Suprapubic skin (tissue), 4 donors: ENCODE measurements around the gene DNAH12.

Experiments
- EP300 ChIP-seq: sonication (generic); formaldehyde crosslinking; IDR thresholded peaks from one replicate; pipeline ENCODE4 v1.6.1; 2017; ENCODE audit warnings: antibody characterized with exemption
- POLR2A ChIP-seq, 2 donors: fragments of 450-650 bp; IDR thresholded peaks; one replicate each; pipeline ENCODE4 v1.6.1; 2017; ENCODE audit warnings: antibody characterized with exemption in 2 of 2, mild to moderate bottlenecking in 2 of 2, moderate library complexity in 2 of 2
- POLR2AphosphoS5 ChIP-seq, 3 donors: sonication (generic); formaldehyde crosslinking; IDR thresholded peaks; one replicate each; pipeline ENCODE4 v1.6.1; 2017; ENCODE audit warnings: antibody characterized with exemption in 3 of 3
- TF ChIP-seq, protein P1 (sequence below), 2 donors: fragments of 200-600 bp in 1 of 2; fragments of 450-650 bp in 1 of 2; sonication (generic) in 1 of 2; IDR thresholded peaks; one replicate each; pipeline ENCODE4 v1.5.1; 2016 to 2019; ENCODE audit warnings: antibody characterized with exemption in 2 of 2, mild to moderate bottlenecking in 1 of 2, moderate library complexity in 1 of 2

DNA sequence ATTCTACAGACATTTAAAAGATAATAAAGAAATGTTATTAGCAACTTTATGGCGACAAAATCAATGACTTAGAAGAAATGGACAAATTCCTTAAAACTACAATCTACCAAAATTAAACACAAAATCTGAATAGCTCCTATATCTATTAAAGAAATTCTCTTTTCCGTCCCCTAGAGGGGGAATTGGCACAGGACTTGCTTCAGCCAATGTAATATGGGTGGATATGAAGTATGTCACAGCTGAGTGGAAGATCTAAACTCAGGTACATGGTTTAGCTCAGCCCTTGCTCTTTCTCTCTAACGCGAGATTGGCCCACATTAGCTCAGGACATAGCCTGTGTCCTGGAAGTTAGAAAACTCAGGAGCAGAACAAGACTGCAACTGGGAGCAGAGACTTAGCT is 79.3 kb downstream of the DNAH12 start:
- TF ChIP-seq POLR2AphosphoS5 (IDR thresholded peaks at IDR 0.05) = no peak
- TF ChIP-seq, protein P1, sequence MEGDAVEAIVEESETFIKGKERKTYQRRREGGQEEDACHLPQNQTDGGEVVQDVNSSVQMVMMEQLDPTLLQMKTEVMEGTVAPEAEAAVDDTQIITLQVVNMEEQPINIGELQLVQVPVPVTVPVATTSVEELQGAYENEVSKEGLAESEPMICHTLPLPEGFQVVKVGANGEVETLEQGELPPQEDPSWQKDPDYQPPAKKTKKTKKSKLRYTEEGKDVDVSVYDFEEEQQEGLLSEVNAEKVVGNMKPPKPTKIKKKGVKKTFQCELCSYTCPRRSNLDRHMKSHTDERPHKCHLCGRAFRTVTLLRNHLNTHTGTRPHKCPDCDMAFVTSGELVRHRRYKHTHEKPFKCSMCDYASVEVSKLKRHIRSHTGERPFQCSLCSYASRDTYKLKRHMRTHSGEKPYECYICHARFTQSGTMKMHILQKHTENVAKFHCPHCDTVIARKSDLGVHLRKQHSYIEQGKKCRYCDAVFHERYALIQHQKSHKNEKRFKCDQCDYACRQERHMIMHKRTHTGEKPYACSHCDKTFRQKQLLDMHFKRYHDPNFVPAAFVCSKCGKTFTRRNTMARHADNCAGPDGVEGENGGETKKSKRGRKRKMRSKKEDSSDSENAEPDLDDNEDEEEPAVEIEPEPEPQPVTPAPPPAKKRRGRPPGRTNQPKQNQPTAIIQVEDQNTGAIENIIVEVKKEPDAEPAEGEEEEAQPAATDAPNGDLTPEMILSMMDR (IDR thresholded peaks at IDR 0.05) = no peak
- TF ChIP-seq POLR2A (IDR thresholded peaks at IDR 0.05) = no peak
- TF ChIP-seq EP300 = no peak
